Measurements from ENCODE around the gene EPB41.

DNA sequence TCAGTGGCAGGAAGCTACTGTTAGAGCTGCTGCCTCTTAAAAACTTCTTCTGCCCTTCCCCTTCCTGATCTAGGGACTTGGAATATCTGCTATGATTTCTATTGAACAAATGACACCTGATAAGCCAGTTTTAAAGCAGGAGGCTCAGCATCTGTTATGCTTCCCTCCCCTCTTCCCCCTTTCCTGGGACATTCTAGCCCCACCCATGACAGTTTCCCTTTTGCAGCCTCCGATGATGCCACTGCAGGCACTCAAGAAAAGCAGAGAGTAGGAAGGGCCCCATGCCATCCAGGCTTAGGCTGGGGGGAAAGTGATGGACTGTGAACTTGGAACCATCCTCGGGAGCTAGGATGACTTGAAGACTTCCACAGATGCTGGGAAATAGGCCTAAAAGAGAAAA, 15.1 kb upstream of the EPB41 start:
- TF ChIP-seq POLR2A (IDR thresholded peaks at IDR 0.05), result no peak
- TF ChIP-seq, protein P1, sequence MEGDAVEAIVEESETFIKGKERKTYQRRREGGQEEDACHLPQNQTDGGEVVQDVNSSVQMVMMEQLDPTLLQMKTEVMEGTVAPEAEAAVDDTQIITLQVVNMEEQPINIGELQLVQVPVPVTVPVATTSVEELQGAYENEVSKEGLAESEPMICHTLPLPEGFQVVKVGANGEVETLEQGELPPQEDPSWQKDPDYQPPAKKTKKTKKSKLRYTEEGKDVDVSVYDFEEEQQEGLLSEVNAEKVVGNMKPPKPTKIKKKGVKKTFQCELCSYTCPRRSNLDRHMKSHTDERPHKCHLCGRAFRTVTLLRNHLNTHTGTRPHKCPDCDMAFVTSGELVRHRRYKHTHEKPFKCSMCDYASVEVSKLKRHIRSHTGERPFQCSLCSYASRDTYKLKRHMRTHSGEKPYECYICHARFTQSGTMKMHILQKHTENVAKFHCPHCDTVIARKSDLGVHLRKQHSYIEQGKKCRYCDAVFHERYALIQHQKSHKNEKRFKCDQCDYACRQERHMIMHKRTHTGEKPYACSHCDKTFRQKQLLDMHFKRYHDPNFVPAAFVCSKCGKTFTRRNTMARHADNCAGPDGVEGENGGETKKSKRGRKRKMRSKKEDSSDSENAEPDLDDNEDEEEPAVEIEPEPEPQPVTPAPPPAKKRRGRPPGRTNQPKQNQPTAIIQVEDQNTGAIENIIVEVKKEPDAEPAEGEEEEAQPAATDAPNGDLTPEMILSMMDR (IDR thresholded peaks at IDR 0.05), result no peak
- TF ChIP-seq EP300 (IDR thresholded peaks at IDR 0.05), result no peak

Measured in sigmoid colon (tissue), 4 donors.